Stimulated activated naive CD8-positive, alpha-beta T cell treated with anti-CD3 and anti-CD28 coated beads, Interleukin-15, Interleukin-2, amounts not matched to agents 100 U/mL and 50 U/mL, for 24 hours (primary cell): ENCODE data around the gene NEDD9.

ENCODE experiments used
- ATAC-seq: fragments of 150-1000 bp; cut with Tn5 transposase; one replicate; pipeline ENCODE4 v1.10.0; 2021
- DNase-seq: peaks from one replicate; pipeline ENCODE4 v3.0.0; 2021

Gene NEDD9

DNA sequence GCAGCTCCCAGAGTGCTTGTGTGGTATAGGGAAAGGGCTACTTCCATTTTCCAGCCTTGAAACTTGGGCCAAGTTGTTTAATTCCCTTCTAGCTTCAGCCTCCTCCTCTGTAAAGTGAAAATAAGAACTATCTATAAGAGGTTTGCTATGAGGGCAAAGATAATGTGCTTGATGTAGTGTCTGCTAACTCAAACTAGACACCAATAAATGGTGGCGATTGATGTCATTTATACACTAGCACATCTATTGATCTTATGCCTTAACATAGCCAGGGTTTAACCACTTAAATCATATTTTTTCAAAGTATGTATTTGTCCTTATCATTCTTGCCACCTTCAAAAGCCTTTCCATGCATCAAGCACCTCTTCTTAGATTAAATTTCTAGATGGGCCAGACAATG, 55.2 kb downstream of the NEDD9 start:
- no peak for DNase-seq

DNA sequence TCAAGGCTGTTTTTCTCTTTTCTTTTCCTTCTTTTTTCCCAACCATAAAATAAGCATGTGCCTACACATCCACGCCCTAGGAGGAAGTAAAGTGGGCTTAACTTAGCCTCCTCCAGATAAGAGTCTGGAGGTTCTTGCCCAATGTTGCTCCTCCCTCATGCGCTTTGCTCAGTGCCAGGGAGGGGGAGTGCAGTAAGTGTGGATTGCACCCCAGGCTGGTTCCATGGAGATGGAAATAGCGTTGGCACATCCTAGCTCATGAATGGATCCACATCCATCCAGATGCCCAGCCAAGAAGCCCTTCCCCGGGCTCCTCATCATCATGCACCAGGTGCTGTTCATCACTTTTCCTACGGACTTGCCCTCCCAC, 58.2 kb downstream of the NEDD9 start:
- ATAC-seq = no peak
- DNase-seq = no peak

More for the DNA sequence above, 55.2 kb downstream of the NEDD9 start:
- ATAC-seq = no peak

DNA sequence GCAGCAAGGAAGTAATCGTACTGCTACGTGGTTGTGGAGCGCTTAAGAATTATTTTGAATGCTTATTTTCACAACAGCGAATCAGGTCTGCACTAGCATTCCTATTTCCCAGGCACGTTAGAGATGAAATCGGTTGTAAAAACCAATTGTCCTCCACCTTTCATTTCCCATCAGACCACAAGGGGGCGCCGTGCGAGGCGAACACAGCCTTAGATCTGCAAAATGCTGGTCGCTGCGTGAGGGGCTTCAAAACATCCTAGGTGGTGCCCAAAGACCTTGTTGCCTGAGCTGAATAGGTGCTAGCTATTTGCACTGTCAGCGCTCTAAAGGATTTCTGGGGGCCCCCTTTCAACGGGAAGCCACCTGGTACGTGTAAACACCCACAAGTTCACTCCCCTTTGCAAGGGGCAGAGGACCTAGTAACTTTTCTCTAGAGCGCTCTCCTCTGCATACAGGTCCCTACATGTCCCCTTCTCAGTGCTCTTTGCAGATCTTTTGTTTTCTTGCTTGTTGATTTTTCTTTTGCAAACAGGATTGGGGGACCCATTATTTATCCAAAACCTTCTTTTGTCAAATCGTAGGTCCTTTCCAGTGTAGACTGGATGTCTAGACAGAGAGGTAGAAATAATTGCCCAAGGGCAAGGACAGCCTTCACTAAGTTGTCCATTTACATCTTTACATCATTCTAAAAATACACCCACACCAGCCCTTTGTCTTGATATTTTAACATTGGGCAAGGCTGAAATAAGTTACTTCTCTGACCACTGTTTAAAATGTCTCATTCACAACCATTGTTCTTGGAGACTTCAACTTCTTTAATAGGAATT, 59.8 kb downstream of the NEDD9 start:
- DNase-seq = peak; percentile 85
- ATAC-seq = peak; percentile 51

DNA sequence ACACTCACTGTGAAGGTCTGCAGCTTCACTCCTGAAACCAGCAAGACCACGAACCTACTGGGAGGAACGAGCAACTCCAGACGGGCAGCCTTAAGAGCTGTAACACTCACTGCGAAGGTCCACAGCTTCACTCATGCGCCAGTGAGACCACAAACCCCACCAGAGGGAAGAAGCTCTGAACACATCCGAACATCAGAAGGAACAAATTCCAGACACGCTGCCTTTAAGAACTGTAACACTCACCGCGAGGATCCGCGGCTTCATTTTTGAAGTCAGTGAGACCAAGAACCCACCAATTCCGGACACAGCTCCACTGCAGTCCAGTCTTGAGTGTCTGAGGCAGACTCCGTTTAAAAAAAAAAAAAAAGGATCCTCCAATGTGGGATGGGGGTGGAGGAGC, 60.5 kb downstream of the NEDD9 start:
- DNase-seq (no peak), ATAC-seq (no peak)

DNA sequence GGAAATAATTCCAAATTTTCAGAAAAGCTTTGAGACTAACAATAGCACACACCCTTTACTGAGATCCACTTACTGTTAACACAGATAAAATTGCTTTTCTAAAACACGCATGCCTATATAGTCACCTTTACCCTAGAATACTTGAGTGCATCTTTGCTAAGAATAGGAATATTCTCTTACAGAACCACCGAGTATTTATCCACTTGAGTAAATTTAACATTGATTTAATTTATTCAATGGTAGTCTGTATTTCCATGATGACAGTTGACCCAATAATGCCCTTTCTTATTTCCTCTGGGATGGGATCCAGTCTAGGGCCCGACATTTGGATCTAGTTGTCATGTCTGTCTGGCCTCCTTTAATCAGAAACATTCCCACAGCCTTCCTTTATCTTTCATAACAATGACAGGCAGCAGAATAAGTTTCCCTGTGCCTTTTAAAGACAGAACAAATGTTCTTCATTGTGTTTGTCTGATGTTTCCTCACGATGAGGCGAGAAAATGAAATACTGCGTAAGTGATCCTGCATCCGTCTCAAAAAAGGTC, 64.3 kb downstream of the NEDD9 start:
- DNase-seq (no peak), ATAC-seq (no peak)

DNA sequence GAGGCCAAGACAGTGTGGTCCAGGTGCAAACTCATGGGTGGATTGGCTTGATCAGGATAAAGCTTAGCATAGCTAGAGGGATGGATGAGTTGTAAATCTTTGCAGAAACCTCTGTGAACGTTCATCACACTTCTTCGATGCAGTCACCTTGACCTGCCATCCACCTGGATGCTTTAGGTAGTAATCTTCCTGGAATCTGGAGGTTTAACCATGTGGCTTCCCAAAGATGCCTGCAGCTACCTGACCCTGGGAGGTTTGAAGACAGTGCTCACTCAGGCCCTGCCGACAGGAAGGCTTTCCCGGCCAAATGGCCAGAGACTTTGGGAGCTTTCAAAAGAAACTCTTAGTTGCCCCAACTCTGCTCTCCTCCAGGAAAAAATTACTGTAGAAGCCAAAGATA, 65.5 kb downstream of the NEDD9 start:
- ATAC-seq = no peak
- no peak for DNase-seq

DNA sequence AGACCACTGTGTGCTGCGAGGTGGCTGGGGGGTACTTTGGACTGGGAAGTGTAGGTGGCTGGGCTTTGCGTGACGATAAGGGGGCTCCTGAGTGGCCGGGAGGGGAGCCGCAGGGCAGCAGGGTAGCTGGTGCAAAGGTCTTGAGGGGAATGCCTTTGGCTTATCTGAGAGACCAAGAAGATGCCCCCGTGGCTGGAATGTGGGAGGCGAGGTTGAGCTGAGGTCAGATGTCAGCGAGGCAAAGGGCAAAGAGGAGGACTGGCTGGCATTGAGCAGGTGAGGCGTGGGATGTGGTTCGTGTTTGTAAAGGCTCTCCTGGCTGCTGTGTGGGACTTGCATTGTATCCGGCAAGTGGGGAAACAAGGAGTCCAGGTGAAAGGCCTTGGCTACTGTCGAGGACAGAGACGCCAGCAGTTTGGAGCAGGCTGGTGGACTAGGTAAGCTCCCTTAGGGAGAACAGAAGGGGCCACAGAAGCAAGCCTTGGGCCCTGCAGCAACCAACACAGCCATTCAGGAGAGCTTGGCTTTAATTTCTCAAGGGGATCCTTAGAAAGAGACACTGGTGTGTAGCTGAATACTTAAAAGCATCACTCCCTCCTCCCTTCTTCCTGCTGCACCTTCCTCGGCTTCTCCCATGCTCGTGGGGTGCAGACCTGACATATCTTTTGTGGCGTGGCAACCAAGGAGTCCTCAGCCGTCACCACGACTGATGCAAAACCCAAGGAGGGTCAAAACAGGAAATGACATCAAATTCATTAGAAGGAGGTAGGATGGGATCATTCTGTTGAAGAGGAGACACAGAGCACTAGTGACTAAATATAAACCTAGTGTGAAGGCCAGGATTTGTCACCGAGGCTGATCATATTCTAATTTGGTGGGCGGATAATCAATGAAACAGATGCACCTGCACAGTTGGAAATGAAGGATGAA, 67.5 kb downstream of the NEDD9 start:
- DNase-seq (no peak), ATAC-seq (peak; percentile 25)

DNA sequence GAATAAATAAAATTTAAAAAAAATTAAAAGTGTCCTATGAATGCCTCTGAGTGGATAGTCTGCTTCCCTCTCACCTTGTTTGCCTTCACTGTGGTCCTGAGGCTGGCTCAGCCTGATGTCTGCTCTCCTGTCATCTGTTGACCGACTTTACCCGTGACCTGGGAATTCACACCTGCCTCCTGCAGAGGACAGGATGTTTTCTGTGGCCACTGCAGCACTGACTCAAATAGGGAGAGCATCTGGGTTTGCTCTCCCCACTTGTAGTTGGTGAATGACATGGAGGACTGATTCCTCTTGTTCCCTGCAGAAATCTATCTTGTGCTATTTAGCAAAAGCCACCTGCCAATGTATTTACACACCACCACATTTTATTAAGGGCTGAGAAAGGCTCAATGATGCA, 68.5 kb downstream of the NEDD9 start:
- ATAC-seq (peak; percentile 71), DNase-seq (no peak)

DNA sequence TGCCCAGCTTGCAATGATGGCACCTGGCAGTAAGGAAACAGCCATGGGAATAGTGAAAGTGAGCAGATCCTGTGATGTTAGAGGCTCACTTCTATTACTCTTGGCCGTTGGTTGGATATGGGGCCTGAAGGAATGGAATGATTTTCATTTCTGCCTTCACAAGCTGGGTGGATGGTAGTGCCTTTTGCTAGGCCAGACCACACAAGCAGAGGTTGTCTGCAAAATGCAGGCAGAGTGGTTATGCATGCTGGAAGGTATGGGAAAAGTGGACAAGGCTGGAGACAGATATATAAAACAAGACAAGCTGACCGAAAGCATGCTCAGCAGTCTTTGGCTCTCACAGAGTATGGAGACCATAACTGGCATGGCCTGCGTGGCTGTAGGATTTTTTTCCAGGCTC, 70.2 kb downstream of the NEDD9 start:
- no peak for ATAC-seq

DNA sequence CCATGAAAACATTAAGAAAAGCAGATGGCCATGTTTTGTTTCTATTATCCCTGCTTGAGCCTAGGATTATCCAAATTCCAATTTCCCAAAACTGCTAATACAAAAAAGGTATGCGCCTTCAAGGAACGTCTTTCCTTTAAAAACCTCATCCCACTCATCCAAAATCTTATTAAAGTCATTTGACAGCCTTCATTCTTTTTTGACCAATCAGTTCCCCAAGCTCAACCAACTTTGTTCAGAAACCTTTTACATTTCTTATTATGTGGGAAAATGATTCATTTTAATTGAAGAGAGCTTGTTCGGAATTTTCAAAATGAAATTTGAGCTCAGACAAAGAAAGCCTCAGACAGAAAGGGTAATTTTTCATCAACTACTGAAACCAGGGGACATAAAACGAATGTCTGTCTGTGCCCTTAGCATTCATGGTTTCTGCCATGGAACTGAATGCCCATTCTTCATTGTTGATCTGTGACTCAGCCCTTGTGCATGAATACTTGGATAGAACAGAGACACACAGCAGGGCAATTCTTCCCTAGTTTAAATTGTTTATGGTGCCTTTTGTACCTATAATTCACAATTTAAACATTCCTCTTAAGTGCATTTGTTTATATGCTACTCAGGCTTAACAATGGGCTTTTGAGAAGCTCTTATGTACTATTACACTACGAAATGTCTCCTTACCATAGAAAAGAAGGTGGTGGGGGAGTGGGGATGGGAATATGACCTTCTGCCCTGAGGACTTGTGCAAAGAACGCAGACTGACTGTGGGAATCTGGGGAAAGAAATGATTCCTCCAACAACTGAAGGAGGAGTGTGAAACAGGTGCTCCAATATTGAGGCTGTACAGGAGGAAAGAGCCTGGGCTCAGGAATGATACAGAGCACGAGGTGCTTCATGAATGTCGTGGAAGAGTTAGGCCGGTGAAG, 71.2 kb downstream of the NEDD9 start:
- no peak for DNase-seq
- no peak for ATAC-seq

More for the DNA sequence above, 70.2 kb downstream of the NEDD9 start:
- no peak for DNase-seq

DNA sequence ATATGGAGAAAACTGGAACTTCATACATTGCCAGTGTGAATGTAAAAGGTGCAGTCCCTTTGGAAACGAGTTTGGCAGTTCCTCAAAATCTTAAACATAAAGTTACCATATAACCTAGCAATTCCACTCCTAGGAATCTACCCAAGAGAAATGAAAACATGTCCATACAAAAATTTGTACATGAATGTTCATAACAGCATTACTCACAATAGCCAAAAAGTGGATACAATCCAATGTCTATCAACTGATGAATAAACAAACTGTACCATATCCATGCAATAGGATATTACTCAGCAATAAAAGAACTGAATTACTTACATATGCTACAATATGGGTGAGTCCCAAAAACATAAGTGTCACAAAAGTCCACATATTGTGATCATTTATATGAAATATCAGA, 72.3 kb downstream of the NEDD9 start:
- ATAC-seq (no peak), DNase-seq (no peak)

DNA sequence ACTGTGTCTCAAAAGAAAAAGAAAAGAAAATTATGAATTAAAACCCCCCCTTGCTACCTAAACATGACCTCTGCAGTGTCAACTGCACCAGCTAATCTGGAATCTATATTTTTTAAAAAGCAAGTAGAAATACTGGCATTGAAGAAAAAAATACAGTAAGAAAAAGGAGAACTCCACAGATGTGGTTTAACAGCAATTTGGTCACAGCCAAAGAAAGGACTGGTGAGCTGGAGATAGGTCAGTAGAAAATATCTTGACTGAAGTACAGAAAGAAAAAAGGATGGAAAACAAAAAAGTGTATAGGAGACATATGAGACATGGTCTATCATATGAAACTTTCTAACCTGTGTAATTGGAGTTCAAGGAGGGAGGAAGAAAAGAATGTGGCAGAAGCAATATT, 76.9 kb downstream of the NEDD9 start:
- DNase-seq (no peak), ATAC-seq (no peak)

DNA sequence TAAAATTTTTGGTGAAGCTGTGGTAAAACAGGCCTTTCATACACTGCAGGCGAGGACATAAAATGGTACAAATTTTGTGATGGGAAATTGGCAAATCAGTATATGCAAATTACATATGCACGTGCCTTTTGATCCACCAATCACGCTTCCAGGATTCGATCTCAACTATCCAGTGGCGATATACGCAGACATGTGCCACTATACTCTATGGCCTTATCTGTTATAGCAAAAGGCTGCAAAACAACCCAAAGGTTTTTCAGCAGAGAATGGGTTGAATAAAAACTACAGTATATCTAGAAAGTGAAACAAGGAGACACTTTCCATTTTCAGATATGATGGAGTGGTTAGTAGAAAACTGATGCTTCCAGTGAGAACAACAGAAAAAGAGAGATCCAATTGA, 79.0 kb downstream of the NEDD9 start:
- DNase-seq = no peak
- ATAC-seq = no peak

DNA sequence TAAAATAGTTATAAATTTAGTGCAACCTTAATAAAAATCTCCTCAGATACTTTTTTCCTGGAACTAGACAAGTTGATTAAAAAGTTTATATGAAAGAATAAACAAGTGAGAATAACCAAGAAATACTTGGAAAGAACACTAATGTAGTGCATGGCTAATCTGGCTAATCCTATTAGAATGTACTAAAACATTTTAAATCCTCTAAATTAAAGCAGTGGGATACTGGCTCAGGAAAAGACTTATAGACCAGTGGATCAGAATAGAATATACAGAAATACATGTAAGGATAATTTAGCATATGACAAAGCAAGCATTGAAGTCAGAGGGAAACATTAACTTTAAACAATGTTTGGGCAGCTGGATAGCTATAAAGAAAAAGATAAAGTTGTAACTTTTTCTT, 79.9 kb downstream of the NEDD9 start:
- DNase-seq = no peak

DNA sequence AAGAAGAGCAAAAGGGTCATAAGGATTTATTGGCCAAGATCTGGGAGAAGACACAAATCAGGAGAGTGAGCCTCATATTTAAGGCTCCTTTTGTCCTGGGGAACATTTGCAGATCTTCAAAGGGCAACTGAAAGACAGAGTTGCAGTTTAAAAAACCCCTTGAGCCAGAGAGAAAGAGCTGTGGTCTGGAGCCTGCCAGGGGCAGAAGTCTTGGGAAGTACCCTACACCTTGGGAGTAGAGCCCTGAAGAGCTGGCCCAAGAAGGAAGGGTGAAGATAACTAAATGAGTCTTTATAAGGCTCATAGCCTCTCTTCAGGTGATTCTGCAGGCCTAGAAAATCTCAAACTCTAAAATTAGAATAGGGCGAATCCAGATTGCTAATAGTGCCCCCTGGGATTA, 81.0 kb downstream of the NEDD9 start:
- ATAC-seq (no peak), DNase-seq (no peak)

More for the DNA sequence above, 79.9 kb downstream of the NEDD9 start:
- ATAC-seq = no peak

DNA sequence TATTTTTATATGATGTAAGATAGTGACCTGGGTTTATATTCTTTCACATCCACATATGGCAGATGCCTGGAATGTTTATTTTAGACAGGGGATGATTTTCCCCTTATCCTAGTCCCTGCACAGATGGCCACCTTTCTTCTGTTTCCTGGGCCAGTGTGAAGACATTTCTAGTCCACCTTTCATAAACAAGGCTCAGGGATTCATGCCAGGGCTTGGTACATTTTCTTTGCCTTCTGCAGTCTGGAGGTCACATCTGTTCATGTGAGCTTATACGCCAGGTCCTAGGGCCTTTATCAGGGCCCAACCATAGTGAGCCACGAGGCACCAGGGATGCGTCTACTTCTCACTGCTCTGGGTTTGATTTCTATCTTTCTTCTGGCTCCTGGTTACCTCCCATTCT, 82.9 kb downstream of the NEDD9 start:
- no peak for DNase-seq
- ATAC-seq = no peak

DNA sequence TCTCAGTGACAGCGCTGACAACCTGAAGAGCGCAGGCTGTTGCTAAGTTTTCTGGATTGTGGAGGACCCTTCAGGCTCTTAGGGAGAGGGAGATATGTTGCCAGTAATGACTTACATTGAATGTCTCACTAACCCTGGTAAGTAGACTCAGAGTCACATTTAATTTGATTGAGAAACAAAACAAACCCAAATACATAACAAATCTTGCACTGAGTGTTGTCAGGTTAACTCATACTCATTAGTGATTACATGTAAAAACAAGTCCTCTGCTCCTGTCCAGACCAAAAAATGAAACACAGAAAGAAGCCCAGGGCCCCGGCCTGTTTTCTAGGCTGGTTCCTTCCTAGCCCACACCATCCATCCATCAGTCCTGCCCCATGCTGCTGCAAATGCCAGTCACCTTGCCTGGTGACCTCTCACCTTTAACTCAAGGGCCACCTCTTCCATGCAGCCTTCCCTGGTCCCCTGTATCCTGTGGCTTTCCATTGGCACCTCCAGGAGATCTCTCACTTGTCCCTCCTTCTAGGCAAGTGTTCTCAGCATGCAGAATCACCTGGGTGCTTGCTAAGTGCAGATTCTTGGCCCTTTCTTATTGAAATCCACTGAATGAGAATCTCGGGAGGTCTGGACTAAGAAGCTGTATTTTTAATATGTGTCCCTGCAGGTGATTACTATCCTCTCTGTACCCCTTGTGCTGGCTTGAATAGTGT, 86.2 kb downstream of the NEDD9 start:
- DNase-seq (no peak), ATAC-seq (no peak)

DNA sequence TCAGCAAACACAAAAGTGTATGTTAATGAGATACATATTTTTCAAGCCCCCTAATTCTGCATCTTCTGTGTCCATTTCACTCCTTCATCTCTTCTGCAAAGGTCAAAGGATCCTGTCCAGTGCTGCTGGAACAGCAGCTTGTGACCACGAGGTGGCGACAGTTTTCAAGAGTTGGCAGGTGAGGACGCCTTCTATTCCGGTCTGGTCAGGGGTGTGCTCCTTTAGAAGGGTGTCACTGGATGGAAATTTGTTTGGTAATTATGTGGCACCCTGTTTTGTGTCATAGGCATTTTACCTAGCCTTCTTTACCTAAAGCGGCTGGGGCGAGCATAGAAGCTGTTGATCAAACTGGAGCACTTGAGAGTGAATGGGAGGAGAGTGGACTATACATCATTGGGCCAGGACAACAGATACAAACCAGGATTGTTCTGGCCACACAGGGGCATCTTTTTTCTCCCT, 88.0 kb downstream of the NEDD9 start:
- ATAC-seq = peak; percentile 78
- peak; percentile 86 for DNase-seq

DNA sequence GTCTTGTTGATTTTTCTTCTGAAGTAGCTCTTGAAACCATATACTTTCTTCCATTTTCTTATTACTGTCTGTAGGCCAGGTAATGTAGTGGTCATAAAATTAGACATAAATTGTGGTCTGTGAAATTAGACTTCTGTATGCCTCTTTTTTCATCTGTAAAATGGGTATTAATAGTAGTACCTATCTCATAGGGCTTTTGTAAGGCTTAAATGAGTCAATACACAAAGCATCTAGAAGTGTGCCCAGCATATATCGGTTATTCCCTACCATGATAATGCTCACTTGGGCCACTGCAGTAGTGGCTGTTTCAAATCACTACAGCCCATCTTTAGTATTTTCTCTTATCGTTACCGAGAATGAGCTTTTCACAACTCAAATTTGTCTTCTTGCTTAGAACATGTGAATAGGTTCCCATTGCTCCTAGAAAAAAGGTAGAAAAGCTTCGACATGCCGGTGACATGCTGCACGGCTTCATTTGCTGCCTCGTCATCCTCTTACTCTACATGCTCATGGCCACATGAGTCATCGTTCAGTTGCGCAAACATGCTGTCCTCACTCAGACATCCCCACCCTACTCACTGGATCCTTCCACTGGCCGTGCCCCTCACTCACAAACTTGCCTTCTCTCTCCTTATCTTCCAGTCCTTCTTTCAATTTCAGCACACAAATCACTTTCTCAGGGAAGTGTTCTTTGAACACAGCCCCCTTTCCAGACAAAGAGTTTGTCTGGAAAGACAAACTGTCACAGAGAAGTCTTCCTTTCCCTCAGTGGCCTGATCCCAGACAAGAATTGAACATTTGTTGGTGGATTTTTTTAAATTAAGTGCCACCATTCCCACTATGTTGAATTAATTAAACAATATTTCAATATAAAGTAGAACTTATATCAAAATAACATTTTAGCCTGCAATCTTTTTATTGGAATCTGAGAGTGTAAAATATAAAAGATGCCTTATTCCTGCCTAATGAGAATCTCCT, 88.8 kb downstream of the NEDD9 start:
- ATAC-seq (no peak), DNase-seq (peak; percentile 17)
